GM23338 (cell line): ENCODE results near the gene G6PC2. TPM values are rescaled to one million over a fixed set of nuclear protein-coding genes. Genes with fewer than 3 reads are reported as not detected.

Experiments
- ATAC-seq: fragments of 200-7000 bp; cut with Tn5 transposase; 3 replicates; pipeline ENCODE4 v1.9.1; 2020
- DNase-seq: peaks from one replicate; pipeline ENCODE4 v3.0.0-alpha.2; 2015; ENCODE audit warnings: low spot score
- H2AFZ ChIP-seq: fragments of 200-600 bp; sonication (generic); 2 replicates; pipeline ENCODE4 v1.8.0; 2016; ENCODE audit warnings: antibody characterized with exemption, mild to moderate bottlenecking, moderate library complexity
- H3F3A ChIP-seq: fragments of 200-600 bp; sonication (generic); replicated peaks from 2 replicates; pipeline ENCODE4 v1.8.0; 2017; ENCODE audit warnings: antibody characterized with exemption, mixed run types, low read depth
- H3K27ac ChIP-seq: fragments of 200-600 bp; sonication (generic); 2 replicates; pipeline ENCODE4 v1.6.1; 2016; ENCODE audit warnings: low read depth
- H3K27me3 ChIP-seq: fragments of 200-600 bp; sonication (generic); 2 replicates; pipeline ENCODE4 v1.8.0; 2016; ENCODE audit warnings: mild to moderate bottlenecking, mixed run types, moderate library complexity; ENCODE audit not compliant: insufficient read depth
- H3K36me3 ChIP-seq: fragments of 200-600 bp; sonication (generic); 2 replicates; pipeline ENCODE4 v1.8.0; 2016; ENCODE audit warnings: mild to moderate bottlenecking; ENCODE audit not compliant: insufficient read depth
- H3K4me1 ChIP-seq: fragments of 200-600 bp; sonication (generic); 2 replicates; pipeline ENCODE4 v1.8.0; 2016; ENCODE audit warnings: mild to moderate bottlenecking, moderate library complexity; ENCODE audit not compliant: insufficient read depth
- H3K4me2 ChIP-seq: fragments of 200-600 bp; sonication (generic); 2 replicates; pipeline ENCODE4 v1.7.1; 2017; ENCODE audit warnings: mixed run types
- H3K4me3 ChIP-seq: fragments of 200-600 bp; sonication (generic); 2 replicates; pipeline ENCODE4 v1.6.1; 2016; ENCODE audit warnings: mixed run types
- H3K79me2 ChIP-seq: fragments of 200-600 bp; sonication (generic); replicated peaks from 2 replicates; pipeline ENCODE4 v1.8.0; 2017; ENCODE audit warnings: mild to moderate bottlenecking; ENCODE audit not compliant: insufficient read depth
- H3K9me2 ChIP-seq: fragments of 200-600 bp; sonication (generic); 2 replicates; pipeline ENCODE4 v1.8.0; 2017; ENCODE audit not compliant: insufficient read depth
- H4K20me1 ChIP-seq: fragments of 200-600 bp; sonication (generic); replicated peaks from 2 replicates; pipeline ENCODE4 v1.8.0; 2017; ENCODE audit warnings: mild to moderate bottlenecking; ENCODE audit not compliant: insufficient read depth
- H3K27ac Mint-ChIP-seq: 2 replicates; pipeline ENCODE4 v1.8.0; 2020; ENCODE audit warnings: inconsistent platforms, mild to moderate bottlenecking, moderate library complexity, mixed read lengths
- H3K27me3 Mint-ChIP-seq: 3 replicates; pipeline ENCODE4 v1.8.0; 2022; ENCODE audit warnings: low read depth, mild to moderate bottlenecking, moderate library complexity, mixed read lengths, inconsistent platforms; ENCODE audit not compliant: insufficient read depth, poor library complexity
- H3K36me3 Mint-ChIP-seq: 3 replicates; pipeline ENCODE4 v1.8.0; 2021; ENCODE audit warnings: low read depth, mild to moderate bottlenecking, inconsistent platforms, moderate library complexity, mixed read lengths
- H3K4me1 Mint-ChIP-seq: 3 replicates; pipeline ENCODE4 v1.8.0; 2020; ENCODE audit warnings: mild to moderate bottlenecking, inconsistent platforms, mixed read lengths
- H3K4me3 Mint-ChIP-seq: 3 replicates; pipeline ENCODE4 v1.8.0; 2021; ENCODE audit warnings: moderate library complexity, mild to moderate bottlenecking, inconsistent platforms, mixed read lengths
- H3K9me3 Mint-ChIP-seq: 3 replicates; pipeline ENCODE4 v1.8.0; 2020; ENCODE audit warnings: moderate library complexity, mild to moderate bottlenecking, inconsistent platforms, mixed read lengths
- CREB1 ChIP-seq: fragments of 250-450 bp; sonication (Bioruptor Pico); IDR thresholded peaks from 2 replicates; pipeline ENCODE4 v1.5.0; 2020; ENCODE audit warnings: low read depth, mild to moderate bottlenecking, moderate library complexity
- ZNF331 ChIP-seq: fragments of 250-450 bp; sonication (Bioruptor Pico); IDR thresholded peaks from 2 replicates; pipeline ENCODE4 v1.5.0; 2020; ENCODE audit warnings: low read depth, mild to moderate bottlenecking, moderate library complexity
- polyA plus RNA-seq: library from polyadenylated mRNA; unstranded; fragments of >200 nt; fragmentation: Nextera tagmentation; extraction: Ambion mirVana; gene quantifications from 2 replicates; pipeline ENCODE4 v1.2.1, GENCODE V29; 2016
- total RNA-seq: library from RNA; depleted of rRNA; stranded (reverse); fragments of >200 nt; shearing (Covaris generic); gene quantifications from 2 replicates; pipeline ENCODE4 v1.2.3, GENCODE V29; 2014
- TF ChIP-seq, protein P1 (sequence below): fragments of 250-450 bp; sonication (Bioruptor Pico); IDR thresholded peaks from 2 replicates; pipeline ENCODE4 v1.5.0; 2020; ENCODE audit warnings: mild to moderate bottlenecking, moderate library complexity
- TF ChIP-seq, protein P2 (sequence below): IDR thresholded peaks from 2 replicates; pipeline ENCODE4 v1.6.1; 2016; ENCODE audit warnings: antibody characterized with exemption
- TF ChIP-seq, protein P3 (sequence below), 2 experiments: fragments of 200-600 bp in 1 of 2; sonication (generic) in 1 of 2; conservative IDR thresholded peaks; 2 replicates each; pipeline versions ENCODE4 v1.5.1 to v1.6.1; 2016 to 2017; ENCODE audit warnings: antibody characterized with exemption in 2 of 2, low read depth in 2 of 2, mild to moderate bottlenecking in 2 of 2, moderate library complexity in 1 of 2

G6PC2 gene
- total and polyA plus RNA-seq, 2 experiments from 2014 or later: not detected

DNA sequence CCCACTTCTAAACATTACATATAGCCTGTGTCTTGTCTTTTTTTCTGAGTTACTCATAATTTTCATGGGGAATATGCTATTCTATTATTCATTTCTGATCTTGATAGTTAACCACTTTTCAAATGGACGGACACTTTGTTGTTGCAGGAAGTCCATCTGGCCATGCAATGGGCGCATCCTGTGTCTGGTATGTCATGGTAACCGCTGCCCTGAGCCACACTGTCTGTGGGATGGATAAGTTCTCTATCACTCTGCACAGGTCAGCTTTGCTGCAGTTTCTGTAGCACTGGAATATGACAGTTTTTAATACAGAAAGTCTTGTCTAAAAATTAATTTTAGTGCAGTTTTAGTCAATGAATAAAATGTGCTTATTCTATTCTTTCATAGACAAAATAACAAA, 3.3 kb downstream of the G6PC2 start (continued):
- TF ChIP-seq, protein P1, sequence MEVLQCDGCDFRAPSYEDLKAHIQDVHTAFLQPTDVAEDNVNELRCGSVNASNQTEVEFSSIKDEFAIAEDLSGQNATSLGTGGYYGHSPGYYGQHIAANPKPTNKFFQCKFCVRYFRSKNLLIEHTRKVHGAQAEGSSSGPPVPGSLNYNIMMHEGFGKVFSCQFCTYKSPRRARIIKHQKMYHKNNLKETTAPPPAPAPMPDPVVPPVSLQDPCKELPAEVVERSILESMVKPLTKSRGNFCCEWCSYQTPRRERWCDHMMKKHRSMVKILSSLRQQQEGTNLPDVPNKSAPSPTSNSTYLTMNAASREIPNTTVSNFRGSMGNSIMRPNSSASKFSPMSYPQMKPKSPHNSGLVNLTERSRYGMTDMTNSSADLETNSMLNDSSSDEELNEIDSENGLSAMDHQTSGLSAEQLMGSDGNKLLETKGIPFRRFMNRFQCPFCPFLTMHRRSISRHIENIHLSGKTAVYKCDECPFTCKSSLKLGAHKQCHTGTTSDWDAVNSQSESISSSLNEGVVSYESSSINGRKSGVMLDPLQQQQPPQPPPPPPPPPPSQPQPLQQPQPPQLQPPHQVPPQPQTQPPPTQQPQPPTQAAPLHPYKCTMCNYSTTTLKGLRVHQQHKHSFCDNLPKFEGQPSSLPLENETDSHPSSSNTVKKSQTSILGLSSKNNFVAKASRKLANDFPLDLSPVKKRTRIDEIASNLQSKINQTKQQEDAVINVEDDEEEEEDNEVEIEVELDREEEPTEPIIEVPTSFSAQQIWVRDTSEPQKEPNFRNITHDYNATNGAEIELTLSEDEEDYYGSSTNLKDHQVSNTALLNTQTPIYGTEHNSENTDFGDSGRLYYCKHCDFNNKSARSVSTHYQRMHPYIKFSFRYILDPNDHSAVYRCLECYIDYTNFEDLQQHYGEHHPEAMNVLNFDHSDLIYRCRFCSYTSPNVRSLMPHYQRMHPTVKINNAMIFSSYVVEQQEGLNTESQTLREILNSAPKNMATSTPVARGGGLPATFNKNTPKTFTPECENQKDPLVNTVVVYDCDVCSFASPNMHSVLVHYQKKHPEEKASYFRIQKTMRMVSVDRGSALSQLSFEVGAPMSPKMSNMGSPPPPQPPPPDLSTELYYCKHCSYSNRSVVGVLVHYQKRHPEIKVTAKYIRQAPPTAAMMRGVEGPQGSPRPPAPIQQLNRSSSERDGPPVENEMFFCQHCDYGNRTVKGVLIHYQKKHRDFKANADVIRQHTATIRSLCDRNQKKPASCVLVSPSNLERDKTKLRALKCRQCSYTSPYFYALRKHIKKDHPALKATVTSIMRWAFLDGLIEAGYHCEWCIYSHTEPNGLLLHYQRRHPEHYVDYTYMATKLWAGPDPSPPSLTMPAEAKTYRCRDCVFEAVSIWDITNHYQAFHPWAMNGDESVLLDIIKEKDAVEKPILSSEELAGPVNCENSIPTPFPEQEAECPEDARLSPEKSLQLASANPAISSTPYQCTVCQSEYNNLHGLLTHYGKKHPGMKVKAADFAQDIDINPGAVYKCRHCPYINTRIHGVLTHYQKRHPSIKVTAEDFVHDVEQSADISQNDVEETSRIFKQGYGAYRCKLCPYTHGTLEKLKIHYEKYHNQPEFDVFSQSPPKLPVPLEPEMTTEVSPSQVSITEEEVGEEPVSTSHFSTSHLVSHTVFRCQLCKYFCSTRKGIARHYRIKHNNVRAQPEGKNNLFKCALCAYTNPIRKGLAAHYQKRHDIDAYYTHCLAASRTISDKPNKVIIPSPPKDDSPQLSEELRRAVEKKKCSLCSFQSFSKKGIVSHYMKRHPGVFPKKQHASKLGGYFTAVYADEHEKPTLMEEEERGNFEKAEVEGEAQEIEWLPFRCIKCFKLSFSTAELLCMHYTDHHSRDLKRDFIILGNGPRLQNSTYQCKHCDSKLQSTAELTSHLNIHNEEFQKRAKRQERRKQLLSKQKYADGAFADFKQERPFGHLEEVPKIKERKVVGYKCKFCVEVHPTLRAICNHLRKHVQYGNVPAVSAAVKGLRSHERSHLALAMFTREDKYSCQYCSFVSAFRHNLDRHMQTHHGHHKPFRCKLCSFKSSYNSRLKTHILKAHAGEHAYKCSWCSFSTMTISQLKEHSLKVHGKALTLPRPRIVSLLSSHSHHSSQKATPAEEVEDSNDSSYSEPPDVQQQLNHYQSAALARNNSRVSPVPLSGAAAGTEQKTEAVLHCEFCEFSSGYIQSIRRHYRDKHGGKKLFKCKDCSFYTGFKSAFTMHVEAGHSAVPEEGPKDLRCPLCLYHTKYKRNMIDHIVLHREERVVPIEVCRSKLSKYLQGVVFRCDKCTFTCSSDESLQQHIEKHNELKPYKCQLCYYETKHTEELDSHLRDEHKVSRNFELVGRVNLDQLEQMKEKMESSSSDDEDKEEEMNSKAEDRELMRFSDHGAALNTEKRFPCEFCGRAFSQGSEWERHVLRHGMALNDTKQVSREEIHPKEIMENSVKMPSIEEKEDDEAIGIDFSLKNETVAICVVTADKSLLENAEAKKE: no peak

DNA sequence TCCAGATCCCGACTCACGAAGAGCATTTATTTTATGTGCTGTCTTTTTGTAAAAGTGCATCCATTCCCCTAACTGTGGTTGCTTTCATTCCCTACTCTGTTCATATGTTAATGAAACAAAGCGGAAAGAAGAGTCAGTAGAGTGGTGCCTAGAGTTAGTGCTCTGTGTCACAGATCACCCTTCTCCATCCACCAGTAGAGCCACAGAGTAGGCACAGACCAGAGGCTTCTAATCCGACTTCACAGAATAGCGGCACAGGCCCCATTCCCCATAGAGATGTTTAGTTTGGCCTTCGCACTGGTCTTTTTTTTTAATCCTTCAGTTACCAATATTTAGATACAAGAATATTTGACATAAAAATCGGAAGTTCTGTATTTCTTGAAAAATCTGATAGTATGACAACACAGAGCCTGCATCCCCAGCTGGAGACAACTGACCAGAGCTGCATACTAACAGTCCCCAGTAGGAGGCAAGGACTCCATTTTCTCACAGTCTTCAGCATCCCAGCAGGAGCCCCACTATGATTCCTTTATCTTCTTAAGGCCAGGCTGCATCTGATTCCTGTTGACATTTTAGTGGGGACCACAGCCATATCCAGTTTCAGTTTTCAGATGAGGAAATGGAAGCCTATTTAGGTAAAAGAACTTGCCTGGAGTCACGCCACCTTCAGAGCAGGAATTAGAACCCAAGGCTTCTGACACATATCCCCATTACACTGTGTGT, 7.0 kb downstream of the G6PC2 start:
- H3K4me3 ChIP-seq: no peak overlapping the region
- DNase-seq (peak; percentile 41), ATAC-seq (peak; percentile 71)
- H4K20me1 ChIP-seq: no peaks in the 10 kb centered on the region
- peaks cover 56% of the 10 kb centered on the region for H3K4me1 Mint-ChIP-seq
- peaks cover 50% of the 10 kb centered on the region for H3K4me1 ChIP-seq
- H2AFZ ChIP-seq: peak overlapping the region; percentile 45; the same call in 1 of the 2 replicates
- H3K4me3 Mint-ChIP-seq: no peak overlapping the region; the same call in 2 of the 3 replicates
- peaks cover 21% of the 10 kb centered on the region for H3K27me3 Mint-ChIP-seq
- no peaks in the 10 kb centered on the region for H3K79me2 ChIP-seq
- H3K27me3 ChIP-seq: peaks cover 8% of the 10 kb centered on the region; the same call in 1 of the 2 replicates
- no peaks in the 10 kb centered on the region for H3K9me3 Mint-ChIP-seq
- peak overlapping the region; percentile 58 for H3K27ac ChIP-seq
- 0 out of 2 replicates have a peak, but pooled peaks cover 4% of the 10 kb centered on the region for H3K9me2 ChIP-seq
- no peaks in the 10 kb centered on the region for H3K36me3 ChIP-seq
- H3K36me3 Mint-ChIP-seq: no peaks in the 10 kb centered on the region
- peak overlapping the region; percentile 41 for H3K4me2 ChIP-seq
- H3F3A ChIP-seq: 0 out of 2 replicates have a peak, but pooled peaks cover 7% of the 10 kb centered on the region
- peak overlapping the region; percentile 57 for H3K27ac Mint-ChIP-seq
- no peak for TF ChIP-seq ZNF331 (CRISPR knock-in tag)
- TF ChIP-seq, protein P2, sequence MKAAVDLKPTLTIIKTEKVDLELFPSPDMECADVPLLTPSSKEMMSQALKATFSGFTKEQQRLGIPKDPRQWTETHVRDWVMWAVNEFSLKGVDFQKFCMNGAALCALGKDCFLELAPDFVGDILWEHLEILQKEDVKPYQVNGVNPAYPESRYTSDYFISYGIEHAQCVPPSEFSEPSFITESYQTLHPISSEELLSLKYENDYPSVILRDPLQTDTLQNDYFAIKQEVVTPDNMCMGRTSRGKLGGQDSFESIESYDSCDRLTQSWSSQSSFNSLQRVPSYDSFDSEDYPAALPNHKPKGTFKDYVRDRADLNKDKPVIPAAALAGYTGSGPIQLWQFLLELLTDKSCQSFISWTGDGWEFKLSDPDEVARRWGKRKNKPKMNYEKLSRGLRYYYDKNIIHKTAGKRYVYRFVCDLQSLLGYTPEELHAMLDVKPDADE: 0 out of 2 replicates have a peak, but pooled peaks have one; percentile 14
- TF ChIP-seq, protein P3, sequence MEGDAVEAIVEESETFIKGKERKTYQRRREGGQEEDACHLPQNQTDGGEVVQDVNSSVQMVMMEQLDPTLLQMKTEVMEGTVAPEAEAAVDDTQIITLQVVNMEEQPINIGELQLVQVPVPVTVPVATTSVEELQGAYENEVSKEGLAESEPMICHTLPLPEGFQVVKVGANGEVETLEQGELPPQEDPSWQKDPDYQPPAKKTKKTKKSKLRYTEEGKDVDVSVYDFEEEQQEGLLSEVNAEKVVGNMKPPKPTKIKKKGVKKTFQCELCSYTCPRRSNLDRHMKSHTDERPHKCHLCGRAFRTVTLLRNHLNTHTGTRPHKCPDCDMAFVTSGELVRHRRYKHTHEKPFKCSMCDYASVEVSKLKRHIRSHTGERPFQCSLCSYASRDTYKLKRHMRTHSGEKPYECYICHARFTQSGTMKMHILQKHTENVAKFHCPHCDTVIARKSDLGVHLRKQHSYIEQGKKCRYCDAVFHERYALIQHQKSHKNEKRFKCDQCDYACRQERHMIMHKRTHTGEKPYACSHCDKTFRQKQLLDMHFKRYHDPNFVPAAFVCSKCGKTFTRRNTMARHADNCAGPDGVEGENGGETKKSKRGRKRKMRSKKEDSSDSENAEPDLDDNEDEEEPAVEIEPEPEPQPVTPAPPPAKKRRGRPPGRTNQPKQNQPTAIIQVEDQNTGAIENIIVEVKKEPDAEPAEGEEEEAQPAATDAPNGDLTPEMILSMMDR (conservative IDR thresholded peaks at IDR 0.05; ENCODE audit: low read depth in 2 of 2): peak in 1 of 2 experiments; percentile 10; a peak in 1 of 4 replicates
- no peak for TF ChIP-seq CREB1 (CRISPR knock-in tag)
